ENCODE results near the gene RPUSD4.

RPUSD4 gene

GRCh38 chr11:126153006-126153405, 58.4 kb downstream of the RPUSD4 start:
- no peak for TF ChIP-seq POLR2A (IDR thresholded peaks at IDR 0.05; ENCODE audit: low read length)
- TF ChIP-seq GATA1 (IDR thresholded peaks at IDR 0.05; ENCODE audit: low read depth, low read length), result no peak

GRCh38 chr11:126152586-126152985, 58.9 kb downstream of the RPUSD4 start:
- DNase-seq, result no peak

More at GRCh38 chr11:126153006-126153405, 58.4 kb downstream of the RPUSD4 start:
- DNase-seq, result no peak

GRCh38 chr11:126152152-126152551, 59.3 kb downstream of the RPUSD4 start:
- DNase-seq, result no peak
- TF ChIP-seq POLR2A (IDR thresholded peaks at IDR 0.05; ENCODE audit: low read length) (no peak), GATA1 (IDR thresholded peaks at IDR 0.05; ENCODE audit: low read depth, low read length) (no peak)

More at GRCh38 chr11:126152586-126152985, 58.9 kb downstream of the RPUSD4 start:
- no peak for TF ChIP-seq GATA1 (IDR thresholded peaks at IDR 0.05; ENCODE audit: low read depth, low read length)
- TF ChIP-seq POLR2A (IDR thresholded peaks at IDR 0.05; ENCODE audit: low read length), result no peak
